AG04449 (cell line): ENCODE data around the gene TBC1D14.

ENCODE experiments used
- CTCF ChIA-PET: fragments of 350-600 bp; formaldehyde crosslinking; extraction: SDS; loops from one replicate; lab custom pipeline; 2021; ENCODE audit warnings: antibody characterized with exemption; lab: Yijun Ruan, JAX
- POLR2A ChIA-PET: fragments of 400-600, 350-600 bp; formaldehyde crosslinking; extraction: SDS; loops from one replicate; lab custom pipeline; 2020; ENCODE audit warnings: antibody characterized with exemption, inconsistent platforms; lab: Yijun Ruan, JAX
- DNase-seq: peaks from one replicate; pipeline ENCODE4 v3.0.0-alpha.2; 2010; ENCODE audit warnings: low read depth, low spot score
- H3K4me3 ChIP-seq: 2 replicates; pipeline ENCODE4 v1.5.1; 2011; ENCODE audit warnings: low read depth, mild to moderate bottlenecking, control low read depth, low read length
- TF ChIP-seq, protein P1 (sequence below): IDR thresholded peaks from one replicate; pipeline ENCODE4 v1.5.1; 2011; ENCODE audit warnings: mild to moderate bottlenecking, moderate library complexity, low read length, control low read depth, inconsistent platforms; ENCODE audit not compliant: insufficient read depth; ENCODE audit errors: missing control alignments

The TBC1D14 gene

GRCh38 chr4:6984612-6985425 is 75.2 kb downstream of the TBC1D14 start:
- POLR2A ChIA-PET: no interaction called here
- TF ChIP-seq, protein P1, sequence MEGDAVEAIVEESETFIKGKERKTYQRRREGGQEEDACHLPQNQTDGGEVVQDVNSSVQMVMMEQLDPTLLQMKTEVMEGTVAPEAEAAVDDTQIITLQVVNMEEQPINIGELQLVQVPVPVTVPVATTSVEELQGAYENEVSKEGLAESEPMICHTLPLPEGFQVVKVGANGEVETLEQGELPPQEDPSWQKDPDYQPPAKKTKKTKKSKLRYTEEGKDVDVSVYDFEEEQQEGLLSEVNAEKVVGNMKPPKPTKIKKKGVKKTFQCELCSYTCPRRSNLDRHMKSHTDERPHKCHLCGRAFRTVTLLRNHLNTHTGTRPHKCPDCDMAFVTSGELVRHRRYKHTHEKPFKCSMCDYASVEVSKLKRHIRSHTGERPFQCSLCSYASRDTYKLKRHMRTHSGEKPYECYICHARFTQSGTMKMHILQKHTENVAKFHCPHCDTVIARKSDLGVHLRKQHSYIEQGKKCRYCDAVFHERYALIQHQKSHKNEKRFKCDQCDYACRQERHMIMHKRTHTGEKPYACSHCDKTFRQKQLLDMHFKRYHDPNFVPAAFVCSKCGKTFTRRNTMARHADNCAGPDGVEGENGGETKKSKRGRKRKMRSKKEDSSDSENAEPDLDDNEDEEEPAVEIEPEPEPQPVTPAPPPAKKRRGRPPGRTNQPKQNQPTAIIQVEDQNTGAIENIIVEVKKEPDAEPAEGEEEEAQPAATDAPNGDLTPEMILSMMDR: no peak

GRCh38 chr4:6986072-6986780 is 76.6 kb downstream of the TBC1D14 start:
- ChIA-PET CTCF (interaction anchor here (0.9 to 3.0 kb wide), 8 partner anchors 12 to 100 kb away, joined by 3 to 23 read pairs (median 6); partner anchors contain the start of gene TADA2B), POLR2A (interaction anchor here (0.9 to 2.8 kb wide), 4 partner anchors 57 to 99 kb away, joined by 3 to 11 read pairs (median 6); partner anchors contain the start of genes GRPEL1, TADA2B and TBC1D14)
- DNase-seq: no peak
- peak overlapping the region; percentile 77 for H3K4me3 ChIP-seq
- TF ChIP-seq, protein P1: no peak

More at GRCh38 chr4:6984612-6985425, 75.2 kb downstream of the TBC1D14 start:
- CTCF ChIA-PET: interaction anchor here (0.6 to 4.8 kb wide), 5 partner anchors 11 to 86 kb away, joined by 3 to 43 read pairs (median 3); no protein-coding TSS in a partner anchor
- no peak overlapping the region for H3K4me3 ChIP-seq
- DNase-seq: no peak

DNA sequence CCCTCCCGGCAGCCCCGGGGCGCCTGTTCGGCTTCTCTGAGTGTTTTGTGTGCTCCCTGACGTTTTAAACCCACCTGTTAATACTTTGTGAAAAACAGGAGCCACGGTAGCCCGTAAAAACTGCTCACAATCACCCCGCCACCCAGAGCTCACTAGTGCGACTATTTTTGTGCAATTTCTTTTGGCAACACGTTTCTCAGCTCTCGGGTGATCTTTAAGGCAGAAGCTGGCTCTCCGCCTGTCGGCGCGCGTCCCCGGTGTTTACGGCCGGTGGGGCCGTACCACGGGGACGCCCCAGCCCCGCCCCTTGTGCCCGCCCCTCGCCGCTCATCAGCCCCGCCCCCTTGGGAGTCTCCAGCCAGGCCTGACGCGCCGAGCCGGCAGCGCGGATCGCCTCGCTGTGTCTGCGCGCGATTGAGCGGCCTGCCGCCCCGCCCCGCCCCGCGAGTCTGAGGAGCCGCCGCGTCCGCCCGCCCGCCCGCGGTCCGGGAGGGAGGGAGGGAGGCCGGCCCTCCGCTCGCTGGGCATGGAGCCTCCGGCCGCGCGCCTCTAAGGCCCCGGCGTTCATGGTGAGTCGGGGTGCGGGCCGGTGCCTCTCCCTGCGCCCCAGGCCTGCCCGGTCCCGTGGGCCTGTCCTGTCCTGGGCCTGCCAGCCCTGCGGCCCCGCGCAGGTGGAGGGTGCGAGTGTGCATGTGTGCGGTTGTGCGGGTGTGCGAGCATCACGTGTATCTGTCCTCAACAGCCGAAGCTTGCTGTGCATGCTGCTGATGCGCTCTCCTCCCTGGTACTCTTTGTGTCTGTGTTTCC is 77.4 kb downstream of the TBC1D14 start:
- ChIA-PET POLR2A (interaction anchor here (0.9 to 2.8 kb wide), 4 partner anchors 56 to 100 kb away, joined by 3 to 11 read pairs (median 6); partner anchors contain the start of genes GRPEL1, TADA2B and TBC1D14), CTCF (interaction anchor here (0.9 to 3.0 kb wide), 8 partner anchors 12 to 101 kb away, joined by 3 to 23 read pairs (median 6); partner anchors contain the start of gene TADA2B)

DNA sequence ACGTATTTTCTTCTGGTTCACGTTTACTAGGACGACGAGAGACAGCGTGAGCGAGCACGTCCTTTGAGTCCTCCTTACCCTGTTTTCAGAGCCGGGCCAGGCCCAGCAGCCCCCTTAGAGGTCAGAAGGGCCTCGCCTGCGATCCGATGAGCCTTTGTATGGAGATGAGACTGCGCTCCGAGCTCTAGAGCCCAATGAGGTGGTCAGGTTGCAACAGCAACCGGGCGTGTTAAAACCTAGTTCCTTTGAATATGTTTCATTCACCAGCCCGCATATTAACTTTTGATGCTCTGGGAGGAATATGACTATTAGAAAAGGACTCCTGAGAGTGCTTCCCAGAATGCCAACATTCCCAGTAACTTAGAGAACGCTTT is 77.9 kb downstream of the TBC1D14 start:
- peak overlapping the region; percentile 98 for H3K4me3 ChIP-seq
- POLR2A ChIA-PET: interaction anchor here (0.7 to 2.8 kb wide), 3 partner anchors 19 to 80 kb away, joined by 3 to 11 read pairs (median 10); partner anchors contain the start of genes GRPEL1 and TBC1D14
- TF ChIP-seq, protein P1: no peak
- no peak for DNase-seq
- CTCF ChIA-PET: interaction anchor here (1.1 to 3.0 kb wide), 5 partner anchors 13 to 101 kb away, joined by 3 to 23 read pairs (median 9); partner anchors contain the start of gene TADA2B

More for the DNA sequence above, 77.4 kb downstream of the TBC1D14 start:
- DNase-seq: no peak
- TF ChIP-seq, protein P1: no peak
- H3K4me3 ChIP-seq: peak overlapping the region; percentile 98

- DNase-seq: no peak
- POLR2A ChIA-PET: interaction anchor here (0.7 to 2.8 kb wide), 3 partner anchors 18 to 79 kb away, joined by 3 to 11 read pairs (median 10); partner anchors contain the start of genes GRPEL1 and TBC1D14
- H3K4me3 ChIP-seq: peak overlapping the region; percentile 98
- CTCF ChIA-PET: interaction anchor here (0.8 to 3.0 kb wide), 5 partner anchors 14 to 81 kb away, joined by 3 to 23 read pairs (median 9); partner anchors contain the start of gene TADA2B
- TF ChIP-seq, protein P1: no peak
Measured at GRCh38 chr4:6988016-6988715, 78.5 kb downstream of the TBC1D14 start.
